Transverse colon (tissue), 4 donors: ENCODE measurements around the gene HAGHL.

Experiments
- CTCF ChIP-seq, 5 experiments: fragments of 200-600 bp in 3 of 5; fragments of 450-650 bp in 2 of 5; sonication (generic) in 3 of 5; IDR thresholded peaks; 1 replicate in 2 of 5; 2 replicates in 3 of 5; pipeline ENCODE4 v1.5.1; 2016 to 2017; ENCODE audit warnings: antibody characterized with exemption in 5 of 5, inconsistent platforms in 3 of 5, mild to moderate bottlenecking in 2 of 5, moderate library complexity in 1 of 5
- POLR2AphosphoS5 ChIP-seq, 3 donors: sonication (generic); formaldehyde crosslinking; IDR thresholded peaks; one replicate each; pipeline ENCODE4 v1.6.1; 2016; ENCODE audit warnings: antibody characterized with exemption in 3 of 3

- TF ChIP-seq POLR2AphosphoS5 (IDR thresholded peaks at IDR 0.05) (no peak), CTCF (IDR thresholded peaks at IDR 0.05) (no peak)
Observed at GRCh38 chr16:678858-679813, 47.8 kb upstream of the HAGHL start.
